Suprapubic skin (tissue), 4 donors: ENCODE measurements around the gene KCTD11. TPM values are rescaled to one million over a fixed set of nuclear protein-coding genes. Genes with fewer than 3 reads are reported as not detected.

Experiments
- DNase-seq, 2 donors: peaks; one replicate each; pipeline ENCODE4 v3.0.0-alpha.2; 2019; ENCODE audit warnings: low spot score in 2 of 2
- H3K27ac ChIP-seq: fragments of 200-600 bp; sonication (generic); one replicate; pipeline ENCODE4 v1.5.1; 2019
- H3K27me3 ChIP-seq: fragments of 200-600 bp; sonication (generic); one replicate; pipeline ENCODE4 v1.5.1; 2019
- H3K36me3 ChIP-seq: fragments of 200-600 bp; sonication (generic); one replicate; pipeline ENCODE4 v1.5.1; 2019
- H3K4me1 ChIP-seq: fragments of 200-600 bp; sonication (generic); one replicate; pipeline ENCODE4 v1.5.1; 2019
- H3K4me3 ChIP-seq: fragments of 200-600 bp; sonication (generic); one replicate; pipeline ENCODE4 v1.5.1; 2019; ENCODE audit warnings: mild to moderate bottlenecking
- H3K9me3 ChIP-seq: fragments of 200-600 bp; sonication (generic); one replicate; pipeline ENCODE4 v1.5.1; 2019
- CTCF ChIP-seq, 2 donors: fragments of 200-600 bp in 1 of 2; fragments of 450-650 bp in 1 of 2; sonication (generic) in 1 of 2; IDR thresholded peaks; one replicate each; pipeline ENCODE4 v1.5.1; 2016 to 2019; ENCODE audit warnings: antibody characterized with exemption in 2 of 2, mild to moderate bottlenecking in 1 of 2, moderate library complexity in 1 of 2
- EP300 ChIP-seq: sonication (generic); formaldehyde crosslinking; IDR thresholded peaks from one replicate; pipeline ENCODE4 v1.6.1; 2017; ENCODE audit warnings: antibody characterized with exemption
- POLR2A ChIP-seq, 2 donors: fragments of 450-650 bp; IDR thresholded peaks; one replicate each; pipeline ENCODE4 v1.6.1; 2017; ENCODE audit warnings: antibody characterized with exemption in 2 of 2, mild to moderate bottlenecking in 2 of 2, moderate library complexity in 2 of 2
- POLR2AphosphoS5 ChIP-seq, 3 donors: sonication (generic); formaldehyde crosslinking; IDR thresholded peaks; one replicate each; pipeline ENCODE4 v1.6.1; 2017; ENCODE audit warnings: antibody characterized with exemption in 3 of 3
- WGBS: methylation state at CpG from one replicate; pipeline ENCODE4 v1.1.5; 2018; 5-methylcytosine and 5-hydroxymethylcytosine counted together
- total RNA-seq, 4 donors: library from RNA; depleted of rRNA; stranded (reverse); fragments of >200 nt; gene quantifications; one replicate each; pipeline ENCODE4 v1.1.0, GENCODE V29; 2016

KCTD11 gene
- total RNA-seq: 10 to 100 TPM in 3 of 4 donors, 1 to 10 TPM in 1; 9.1 to 50.1 (median 32.4) TPM

GRCh38 chr17:7351665-7352502 is at the start of gene KCTD11:
TSS of gene KCTD11 (plus strand) at chr17:7352162.
- TF ChIP-seq CTCF (IDR thresholded peaks at IDR 0.05): no peak
- no peak for TF ChIP-seq EP300
- peak; percentile 25 to 60 (median 41) for TF ChIP-seq POLR2AphosphoS5 (IDR thresholded peaks at IDR 0.05)
- no peak for TF ChIP-seq POLR2A (IDR thresholded peaks at IDR 0.05)
- H3K4me1 ChIP-seq: peaks cover 75% of the 10 kb centered on the region
- DNase-seq: peak; percentile 93
- no peaks in the 10 kb centered on the region for H3K9me3 ChIP-seq
- H3K4me3 ChIP-seq: peak within 1 kb of the TSS; percentile 79
- H3K27me3 ChIP-seq: no peaks in the 10 kb centered on the region
- peak within 1 kb of the TSS; percentile 97 for H3K27ac ChIP-seq
- H3K36me3 ChIP-seq: no peaks in the 10 kb centered on the region
- 6% methylated on average over 28 of the region's 91 CpGs for WGBS

GRCh38 chr17:7304179-7304578 is 47.8 kb upstream of the KCTD11 start:
- DNase-seq: no peak
- no peaks in the 10 kb centered on the region for H3K9me3 ChIP-seq
- H3K27ac ChIP-seq: no peak overlapping the region
- peaks cover 10% of the 10 kb centered on the region for H3K4me1 ChIP-seq
- no peaks in the 10 kb centered on the region for H3K27me3 ChIP-seq
- no peak overlapping the region for H3K4me3 ChIP-seq
- 90% methylated on average over 7 of the region's 7 CpGs for WGBS
- H3K36me3 ChIP-seq: no peaks in the 10 kb centered on the region
- no peak for TF ChIP-seq POLR2A (IDR thresholded peaks at IDR 0.05)
- TF ChIP-seq POLR2AphosphoS5 (IDR thresholded peaks at IDR 0.05): no peak
- TF ChIP-seq EP300: no peak
- TF ChIP-seq CTCF (IDR thresholded peaks at IDR 0.05): no peak

- H3K4me3 ChIP-seq: peak within 1 kb of the TSS; percentile 86
- peak; percentile 100 for DNase-seq
- peak within 1 kb of the TSS; percentile 96 for H3K27ac ChIP-seq
- H3K4me1 ChIP-seq: peaks cover 36% of the 10 kb centered on the region
- peak; percentile 47 to 59 (median 56) for TF ChIP-seq POLR2AphosphoS5 (IDR thresholded peaks at IDR 0.05)
- no peak for TF ChIP-seq EP300
- TF ChIP-seq CTCF (IDR thresholded peaks at IDR 0.05): no peak
- peak; percentile 52 to 81 for TF ChIP-seq POLR2A (IDR thresholded peaks at IDR 0.05)
- no peaks in the 10 kb centered on the region for H3K27me3 ChIP-seq
- H3K9me3 ChIP-seq: no peaks in the 10 kb centered on the region
- H3K36me3 ChIP-seq: peaks cover 28% of the 10 kb centered on the region
- under 1% methylated on average over 58 of the region's 64 CpGs for whole genome bisulfite sequencing
These were observed 44.9 kb upstream of the KCTD11 start, which contains the start of gene EIF5A for GRCh38 chr17:7306911-7307685. TSS of gene EIF5A (plus strand) at chr17:7307628. CDS start at chr17:7309636, 2,008 bp downstream.

- peaks cover 36% of the 10 kb centered on the region for H3K36me3 ChIP-seq
- H3K27me3 ChIP-seq: no peaks in the 10 kb centered on the region
- peak overlapping the region; percentile 96 for H3K27ac ChIP-seq
- peak overlapping the region; percentile 86 for H3K4me3 ChIP-seq
- WGBS: 1% methylated on average over 22 of the region's 104 CpGs
- DNase-seq: peak in 1 of 2 donors; percentile 88
- H3K4me1 ChIP-seq: peaks cover 40% of the 10 kb centered on the region
- no peaks in the 10 kb centered on the region for H3K9me3 ChIP-seq
- TF ChIP-seq POLR2A (IDR thresholded peaks at IDR 0.05) (no peak), CTCF (IDR thresholded peaks at IDR 0.05) (peak in 1 of 2 donors; percentile 25), EP300 (no peak), POLR2AphosphoS5 (IDR thresholded peaks at IDR 0.05) (no peak)
These were observed 44.0 kb upstream of the KCTD11 start for GRCh38 chr17:7307686-7308624.
